SK-N-DZ (cell line): ENCODE results near the gene PHLPP1. TPM values are rescaled to one million over a fixed set of nuclear protein-coding genes. Genes with fewer than 3 reads are reported as not detected.
"Not testable (repeated sequence)": the region's sequence is repeated elsewhere in the genome, so short reads cannot be mapped to it uniquely, and the experiment has no call there.

Source experiments
- DNase-seq: peaks from one replicate; pipeline ENCODE4 v3.0.0-alpha.2; 2015; ENCODE audit warnings: low spot score
- polyA plus RNA-seq, 2 experiments: library from polyadenylated mRNA; depleted of rRNA; stranded (reverse); fragments of >200 nt; gene quantifications; 2 replicates each; pipeline ENCODE4 v1.2.3, GENCODE V29; 2014

The PHLPP1 gene
- 4.3 and 10.0 TPM in 2 replicates for polyA plus RNA-seq (2014; cell fraction: cytosol; rRNA removed)
- 2.2 and 3.2 TPM in 2 replicates for polyA plus RNA-seq (2014; cell fraction: nucleus; rRNA removed)

DNA sequence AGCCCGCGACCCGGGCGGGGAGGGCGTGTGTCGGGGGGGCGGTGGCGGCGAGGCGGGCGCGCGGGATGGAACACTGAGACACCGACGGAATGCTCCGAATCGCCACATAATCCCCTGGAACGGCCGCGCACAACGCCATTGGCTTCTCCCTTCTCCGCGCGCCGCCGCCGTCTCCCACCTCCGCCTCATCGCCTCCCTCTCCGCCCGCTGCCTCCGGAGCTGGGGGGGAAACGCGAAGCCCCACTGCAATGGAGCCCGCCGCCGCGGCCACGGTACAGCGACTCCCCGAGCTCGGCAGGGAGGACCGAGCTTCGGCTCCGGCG, at the start of gene PHLPP1:
Gene PHLPP1, plus strand, starts transcription at position 106 of the 323 bp plus-strand sequence. Its CDS starts 143 bp downstream, at position 249.
- DNase-seq, result no peak

GRCh38 chr18:62669225-62669624, 46.1 kb upstream of the PHLPP1 start:
- DNase-seq, result no peak

DNA sequence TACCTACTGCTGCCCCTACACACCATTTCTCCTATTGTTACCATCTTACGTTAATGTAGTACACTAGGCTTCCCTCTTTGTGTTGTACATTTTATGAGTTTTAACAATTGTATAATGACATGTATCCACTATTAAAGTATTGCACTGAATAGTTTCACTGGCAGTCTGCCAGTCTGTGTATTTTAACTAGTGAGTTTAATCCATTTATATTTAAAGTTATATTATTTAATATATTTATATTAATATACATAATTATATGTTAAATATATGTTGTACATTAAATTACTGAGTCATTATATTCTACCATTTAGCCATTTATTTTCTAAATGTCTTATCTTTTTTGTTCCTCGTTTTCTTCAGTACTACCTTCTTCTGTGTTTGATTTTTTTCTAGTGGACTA, 44.8 kb upstream of the PHLPP1 start:
- DNase-seq, result no peak

DNA sequence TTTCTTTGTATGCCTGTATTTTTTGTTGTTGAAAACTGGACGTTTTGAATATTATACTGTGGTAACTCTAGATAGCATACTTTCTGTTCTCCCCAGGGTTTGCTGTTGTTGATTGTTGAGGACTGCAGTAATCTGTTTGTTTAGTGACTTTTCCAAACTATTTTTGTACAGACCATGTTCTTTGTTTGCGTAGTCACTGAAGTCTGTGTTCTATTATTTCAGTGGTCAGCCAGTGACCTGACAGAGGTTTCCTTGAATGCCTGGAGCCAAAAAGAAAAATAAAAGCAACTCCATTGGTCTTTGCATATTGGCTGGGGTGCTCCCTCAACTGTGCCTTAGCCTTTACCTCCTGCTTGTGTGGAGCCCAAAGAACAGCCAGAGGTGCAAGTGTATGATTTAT, 42.7 kb upstream of the PHLPP1 start:
- DNase-seq, result no peak

DNA sequence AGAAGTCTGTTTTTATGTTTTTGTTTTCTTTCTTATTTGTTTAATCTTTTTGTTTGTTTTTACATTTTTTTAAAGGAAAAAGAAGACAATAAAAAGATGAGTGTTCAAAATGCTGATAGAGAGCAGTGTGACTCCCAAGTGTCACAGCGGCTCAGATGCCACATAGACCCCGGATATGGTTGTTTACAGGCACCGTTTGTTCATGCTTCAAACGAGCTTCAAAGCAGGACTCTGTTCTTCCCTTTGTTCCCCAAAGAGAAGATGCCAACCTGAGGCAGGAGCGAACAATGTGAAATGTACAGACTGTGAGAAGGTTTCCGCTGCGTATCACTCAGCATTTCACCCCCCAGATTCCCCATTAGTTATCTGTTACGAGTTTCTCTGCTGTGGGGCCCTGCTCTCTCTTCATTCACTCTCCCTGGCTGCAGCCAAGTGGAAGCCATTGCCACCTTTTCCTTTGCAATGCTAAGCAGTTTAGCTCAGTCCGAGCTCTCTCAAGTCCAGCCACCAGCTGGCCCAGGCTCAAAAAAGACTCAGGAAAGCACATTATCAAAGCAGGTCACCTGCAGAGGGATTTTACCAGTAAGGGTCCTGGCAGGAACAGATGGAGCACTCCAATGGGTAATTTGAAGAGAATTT, 36.4 kb upstream of the PHLPP1 start:
- DNase-seq, result no peak

DNA sequence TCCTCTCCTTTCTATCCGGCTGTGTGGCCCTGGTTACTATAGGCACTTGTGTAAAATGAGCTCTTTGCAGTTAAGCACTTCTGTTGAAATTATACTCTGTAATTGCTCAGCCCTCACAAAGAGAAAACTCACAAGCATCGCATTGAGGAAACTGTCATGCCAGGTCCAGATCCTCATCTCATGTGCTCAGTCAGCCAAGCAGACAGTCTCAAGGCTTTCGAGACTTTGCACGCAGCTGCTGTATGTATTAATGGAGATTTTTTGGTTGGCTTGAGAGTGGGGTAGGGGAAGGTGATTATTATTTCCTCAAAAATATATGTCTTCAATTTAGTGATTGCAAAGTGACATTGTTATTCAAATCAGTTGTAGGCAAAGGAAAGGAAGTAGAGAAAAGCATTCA, 33.0 kb upstream of the PHLPP1 start:
- DNase-seq, result no peak

GRCh38 chr18:62683935-62684334, 31.4 kb upstream of the PHLPP1 start:
- peak; percentile 60 for DNase-seq

DNA sequence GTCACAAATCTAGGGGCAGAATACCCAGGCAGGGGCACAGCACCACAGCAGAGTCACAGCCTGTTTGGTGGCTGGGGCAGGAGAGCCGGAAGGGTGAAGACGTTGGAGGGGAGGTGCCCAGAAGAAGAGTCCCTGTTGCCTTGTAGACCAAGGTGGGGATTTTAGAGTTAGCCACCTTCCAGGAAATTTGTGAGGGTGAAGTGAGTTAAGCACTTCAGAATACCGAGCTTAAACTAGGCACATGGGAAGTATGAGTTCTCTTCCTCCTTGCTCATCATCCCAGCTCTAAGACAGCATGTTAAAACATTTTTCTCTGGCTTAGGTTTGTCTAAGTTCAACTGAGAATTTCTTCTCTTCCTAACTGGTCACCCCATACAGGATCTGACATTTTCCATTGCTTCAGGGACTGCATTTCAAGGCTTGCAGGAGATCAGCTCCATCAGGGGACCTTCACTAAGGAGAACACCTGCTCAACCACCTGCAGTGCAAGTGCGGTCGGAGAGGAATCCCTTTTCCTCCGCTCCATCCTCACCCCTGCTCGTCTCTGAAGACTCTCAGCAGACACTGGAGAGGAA, 26.5 kb upstream of the PHLPP1 start:
- DNase-seq, result no peak

- DNase-seq, result no peak
These were observed 25.0 kb upstream of the PHLPP1 start for GRCh38 chr18:62690236-62690815.

DNA sequence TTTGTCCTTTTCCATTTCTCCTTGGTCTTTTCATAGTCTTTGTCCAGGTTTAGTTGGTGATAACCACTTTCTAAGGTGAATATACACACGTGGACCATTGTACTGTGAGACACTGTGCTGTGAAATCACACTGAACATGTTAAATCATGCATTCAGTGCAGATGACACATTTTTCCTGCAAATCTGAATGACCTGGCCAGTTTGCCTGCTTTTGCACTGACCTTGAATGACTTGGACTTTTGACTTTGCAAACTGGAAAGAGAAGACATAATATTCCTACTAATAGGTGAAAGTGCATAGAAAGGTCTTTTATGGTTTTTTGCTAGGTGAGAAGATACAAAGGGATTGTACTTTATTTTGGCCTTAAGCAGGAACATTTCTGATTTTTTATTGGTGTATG, 21.7 kb upstream of the PHLPP1 start:
- no peak for DNase-seq

- DNase-seq, result no peak
These were observed 17.7 kb upstream of the PHLPP1 start for GRCh38 chr18:62697636-62698035.

GRCh38 chr18:62702259-62702658, 13.1 kb upstream of the PHLPP1 start:
- no peak for DNase-seq

- DNase-seq, result not testable (repeated sequence)
These were observed 8.5 kb upstream of the PHLPP1 start for GRCh38 chr18:62706879-62707278.

DNA sequence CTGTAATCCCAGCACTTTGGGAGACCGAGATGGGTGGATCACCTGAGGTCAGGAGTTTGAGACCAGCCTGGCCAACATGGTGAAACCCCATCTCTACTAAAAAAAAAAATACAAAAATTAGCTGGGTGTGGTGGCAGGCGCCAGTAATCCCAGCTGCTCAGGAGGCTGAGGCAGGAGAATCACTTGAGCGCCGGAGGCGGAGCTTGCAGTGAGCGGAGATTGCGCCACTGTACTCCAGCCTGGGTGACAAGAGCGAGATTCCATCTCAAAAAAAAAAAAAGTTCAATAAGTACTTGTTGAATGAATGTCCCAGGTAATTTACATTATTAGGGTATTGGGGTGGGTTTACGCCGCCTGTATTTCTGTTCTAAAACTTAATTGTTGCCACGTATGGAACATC, 5.4 kb upstream of the PHLPP1 start:
- not testable (repeated sequence) for DNase-seq

DNA sequence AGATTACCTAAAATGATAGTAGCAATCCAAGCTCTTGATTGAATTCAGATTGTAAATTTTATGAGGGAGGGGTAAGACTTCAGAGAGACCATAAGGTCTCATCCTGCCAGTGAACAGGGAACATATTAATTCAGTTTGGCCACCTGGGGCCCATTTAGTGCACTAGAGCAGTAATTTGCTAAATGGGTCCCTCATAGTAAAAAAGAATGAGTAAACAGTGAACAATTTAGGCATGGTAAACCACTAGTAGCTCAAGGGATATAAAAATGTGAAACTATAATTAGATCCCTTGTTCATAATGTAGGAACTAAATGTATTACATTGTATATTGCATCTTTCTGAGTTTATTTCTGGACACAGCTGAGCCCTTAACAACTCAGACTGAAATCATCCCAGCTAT, 4.9 kb upstream of the PHLPP1 start:
- no peak for DNase-seq

- DNase-seq, result no peak
These were observed 3.6 kb upstream of the PHLPP1 start for GRCh38 chr18:62711781-62712180.

DNA sequence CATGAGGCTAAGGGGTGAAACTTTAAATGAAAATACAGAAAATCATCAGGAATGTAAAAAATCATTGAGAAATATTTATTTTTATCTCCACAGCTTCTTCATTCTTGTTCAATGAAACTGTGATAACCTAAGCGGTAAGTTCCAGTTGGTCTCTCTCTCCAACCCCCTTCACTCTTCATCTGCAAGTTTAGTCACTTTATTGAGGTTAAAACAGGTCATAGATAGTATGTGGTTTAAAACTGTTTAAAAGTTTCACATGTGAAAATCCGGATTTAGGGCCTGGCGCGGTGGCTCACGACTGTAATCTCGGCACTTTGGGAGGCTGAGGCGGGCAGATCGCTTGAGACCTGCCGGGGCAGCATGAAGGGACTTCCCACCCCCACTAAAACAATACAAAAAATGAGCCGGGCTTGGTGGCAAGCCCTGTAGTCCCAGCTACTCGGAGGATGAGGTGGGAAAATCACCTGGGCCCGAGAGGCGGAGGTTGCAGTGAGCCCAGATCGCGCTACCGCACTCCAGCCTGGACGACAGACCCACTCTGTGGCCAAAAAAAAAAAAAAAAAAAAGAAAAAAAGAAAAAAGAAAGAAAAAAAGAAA, 1.6 kb upstream of the PHLPP1 start:
- DNase-seq, result no peak

- peak; percentile 99 for DNase-seq
These were observed 488 bp upstream of the PHLPP1 start for GRCh38 chr18:62714671-62715435.

DNA sequence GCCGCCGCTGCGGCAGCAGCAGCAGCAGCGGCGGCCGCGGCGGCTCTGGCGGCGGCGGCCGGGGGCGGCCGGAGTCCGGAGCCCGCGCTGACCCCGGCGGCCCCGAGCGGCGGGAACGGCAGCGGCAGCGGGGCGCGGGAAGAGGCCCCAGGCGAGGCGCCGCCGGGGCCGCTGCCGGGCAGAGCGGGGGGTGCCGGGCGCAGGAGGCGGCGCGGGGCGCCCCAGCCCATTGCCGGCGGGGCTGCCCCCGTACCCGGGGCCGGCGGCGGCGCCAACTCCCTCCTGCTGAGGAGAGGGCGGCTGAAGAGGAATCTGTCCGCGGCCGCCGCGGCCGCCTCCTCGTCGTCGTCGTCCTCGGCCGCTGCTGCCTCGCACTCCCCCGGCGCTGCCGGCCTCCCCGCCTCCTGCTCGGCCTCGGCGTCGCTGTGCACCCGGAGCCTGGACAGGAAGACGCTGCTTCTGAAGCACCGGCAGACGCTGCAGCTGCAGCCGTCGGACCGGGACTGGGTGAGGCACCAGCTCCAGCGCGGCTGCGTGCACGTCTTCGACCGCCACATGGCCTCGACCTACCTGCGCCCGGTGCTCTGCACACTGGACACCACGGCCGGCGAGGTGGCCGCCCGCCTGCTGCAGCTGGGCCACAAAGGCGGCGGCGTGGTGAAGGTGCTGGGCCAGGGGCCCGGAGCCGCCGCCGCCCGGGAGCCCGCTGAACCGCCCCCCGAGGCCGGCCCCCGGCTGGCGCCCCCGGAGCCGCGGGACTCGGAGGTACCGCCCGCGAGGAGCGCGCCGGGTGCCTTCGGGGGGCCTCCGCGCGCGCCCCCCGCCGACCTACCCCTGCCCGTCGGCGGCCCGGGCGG, 646 bp downstream of the PHLPP1 start:
- DNase-seq, result peak; percentile 41

DNA sequence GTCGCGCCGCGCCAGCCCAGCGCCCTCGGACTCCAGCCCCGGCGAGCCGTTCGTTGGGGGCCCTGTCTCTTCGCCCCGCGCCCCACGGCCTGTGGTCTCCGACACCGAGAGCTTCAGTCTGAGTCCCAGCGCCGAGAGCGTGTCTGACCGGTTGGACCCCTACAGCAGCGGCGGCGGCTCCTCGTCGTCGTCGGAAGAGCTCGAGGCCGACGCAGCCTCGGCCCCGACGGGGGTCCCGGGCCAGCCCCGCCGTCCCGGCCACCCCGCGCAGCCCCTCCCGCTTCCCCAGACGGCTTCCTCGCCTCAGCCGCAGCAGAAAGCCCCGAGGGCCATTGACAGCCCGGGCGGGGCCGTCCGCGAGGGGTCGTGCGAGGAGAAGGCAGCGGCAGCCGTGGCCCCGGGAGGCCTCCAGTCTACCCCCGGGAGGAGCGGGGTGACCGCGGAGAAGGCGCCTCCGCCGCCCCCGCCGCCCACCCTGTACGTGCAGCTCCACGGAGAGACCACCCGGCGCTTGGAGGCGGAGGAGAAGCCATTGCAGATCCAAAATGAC, 1.4 kb downstream of the PHLPP1 start:
- peak; percentile 21 for DNase-seq
